MM.1S (cell line): ENCODE data around the gene CCDC89.

Experiments
- EZH2 ChIP-seq: fragments of 300-600 bp; sonication (generic); optimal IDR thresholded peaks from 2 replicates; pipeline ENCODE3; 2017; ENCODE audit warnings: low read depth, mild to moderate bottlenecking, antibody characterized with exemption, low read length, mixed read lengths
- TF ChIP-seq, protein P1 (sequence below): fragments of 300-600 bp; sonication (generic); IDR thresholded peaks from 2 replicates; pipeline ENCODE4 v1.5.1; 2016; ENCODE audit warnings: antibody characterized with exemption, low read length, mixed read lengths

DNA sequence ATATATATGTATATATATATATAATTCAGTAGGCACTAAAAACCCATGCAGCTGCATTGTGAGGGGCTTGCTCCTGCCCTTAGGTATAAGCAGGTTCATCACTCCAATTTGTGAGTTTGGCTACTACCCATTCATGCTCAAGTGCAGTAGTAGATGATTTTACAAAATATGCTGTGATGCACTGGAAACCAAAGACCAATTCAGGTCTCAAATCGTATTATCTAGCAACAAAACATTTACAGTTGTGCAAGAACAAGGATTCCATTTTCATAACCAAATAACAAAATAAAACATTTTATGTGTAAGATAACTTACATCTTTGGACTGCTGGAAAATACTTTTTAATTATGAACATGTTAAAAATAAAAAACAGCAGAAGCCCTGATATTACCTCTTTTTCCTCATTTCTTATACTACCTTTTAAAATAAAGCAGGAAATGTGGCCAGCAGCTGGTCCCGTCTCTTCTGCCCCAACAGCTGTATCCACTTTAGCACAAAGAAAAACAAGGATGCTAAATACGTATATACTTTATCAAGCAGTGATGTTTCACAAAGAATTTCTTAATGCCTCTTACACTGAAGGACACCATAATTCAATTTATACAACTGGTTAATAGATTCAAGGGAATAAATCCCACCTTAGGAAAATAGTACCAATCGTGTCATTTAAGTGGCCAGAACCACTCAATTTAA lies 23.9 kb downstream of the CCDC89 start:
- TF ChIP-seq, protein P1, sequence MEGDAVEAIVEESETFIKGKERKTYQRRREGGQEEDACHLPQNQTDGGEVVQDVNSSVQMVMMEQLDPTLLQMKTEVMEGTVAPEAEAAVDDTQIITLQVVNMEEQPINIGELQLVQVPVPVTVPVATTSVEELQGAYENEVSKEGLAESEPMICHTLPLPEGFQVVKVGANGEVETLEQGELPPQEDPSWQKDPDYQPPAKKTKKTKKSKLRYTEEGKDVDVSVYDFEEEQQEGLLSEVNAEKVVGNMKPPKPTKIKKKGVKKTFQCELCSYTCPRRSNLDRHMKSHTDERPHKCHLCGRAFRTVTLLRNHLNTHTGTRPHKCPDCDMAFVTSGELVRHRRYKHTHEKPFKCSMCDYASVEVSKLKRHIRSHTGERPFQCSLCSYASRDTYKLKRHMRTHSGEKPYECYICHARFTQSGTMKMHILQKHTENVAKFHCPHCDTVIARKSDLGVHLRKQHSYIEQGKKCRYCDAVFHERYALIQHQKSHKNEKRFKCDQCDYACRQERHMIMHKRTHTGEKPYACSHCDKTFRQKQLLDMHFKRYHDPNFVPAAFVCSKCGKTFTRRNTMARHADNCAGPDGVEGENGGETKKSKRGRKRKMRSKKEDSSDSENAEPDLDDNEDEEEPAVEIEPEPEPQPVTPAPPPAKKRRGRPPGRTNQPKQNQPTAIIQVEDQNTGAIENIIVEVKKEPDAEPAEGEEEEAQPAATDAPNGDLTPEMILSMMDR, result no peak
- no peak for TF ChIP-seq EZH2
